ENCODE results near the gene MSH2.
"Not testable (repeated sequence)": the region's sequence is repeated elsewhere in the genome, so short reads cannot be mapped to it uniquely, and the experiment has no call there.

MSH2 gene

DNA sequence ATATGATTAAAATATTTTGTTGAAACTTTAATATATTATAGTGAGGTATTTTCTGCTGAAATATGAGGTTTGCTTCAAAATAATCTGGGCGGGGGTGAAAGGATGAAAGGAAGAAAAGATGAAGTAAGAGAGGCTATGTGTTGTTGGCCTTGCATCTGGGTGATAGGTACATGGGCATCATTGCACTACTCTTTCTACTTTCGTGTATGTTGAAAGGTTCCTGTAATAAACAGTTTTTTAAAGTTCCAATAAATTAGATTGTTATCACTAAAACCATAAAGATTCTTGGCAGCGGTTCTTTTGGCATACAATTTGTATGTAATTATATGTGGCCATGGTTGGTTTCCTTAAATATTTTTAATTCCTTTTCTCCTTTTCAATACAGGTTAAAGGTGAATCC is 23.6 kb upstream of the MSH2 start:
- H3K4me1 ChIP-seq (ENCODE audit: control insufficient read depth, insufficient read depth, low read length) = no peaks in the 10 kb centered on the region
- H3K27me3 ChIP-seq (ENCODE audit: control insufficient read depth in 1 of 2, insufficient read depth in 2 of 2, low read length in 2 of 2) = peaks cover 0 to 2% of the 10 kb centered on the region in 2 donors
- no peaks in the 10 kb centered on the region for H3K36me3 ChIP-seq (ENCODE audit: control insufficient read depth in 2 of 2, insufficient read depth in 2 of 2, low read length in 2 of 2)
- H3K27ac ChIP-seq (ENCODE audit: low read length) = no peak overlapping the region
- no peaks in the 10 kb centered on the region for H3K9me3 ChIP-seq (ENCODE audit: control insufficient read depth in 2 of 2, low read length in 2 of 2)
- H3K9ac ChIP-seq (ENCODE audit: low read length in 2 of 2) = no peak overlapping the region
- H3K4me3 ChIP-seq (ENCODE audit: low read length in 2 of 2) = no peak overlapping the region

DNA sequence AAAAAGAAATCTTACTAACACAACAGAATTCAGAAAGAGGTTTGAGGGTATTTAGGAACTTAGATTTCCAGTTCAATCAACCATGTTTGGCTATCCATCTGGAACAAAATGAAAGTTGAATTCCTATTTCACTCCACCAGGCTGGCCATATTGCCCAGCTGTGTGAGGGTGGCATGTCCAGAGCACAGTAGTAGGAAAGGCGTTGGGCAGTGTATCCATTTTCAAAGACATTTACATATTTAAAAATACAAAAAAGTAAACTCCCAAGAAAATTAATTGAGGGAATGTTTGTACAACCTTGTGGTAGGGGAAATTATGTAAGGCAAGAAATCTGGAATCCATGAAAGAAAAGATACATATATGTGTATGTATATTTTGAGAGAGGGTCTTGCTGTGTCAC is 21.5 kb upstream of the MSH2 start:
- Histone ChIP-seq H3K4me3 (ENCODE audit: low read length in 2 of 2) (no peak overlapping the region), H3K27me3 (ENCODE audit: control insufficient read depth in 1 of 2, insufficient read depth in 2 of 2, low read length in 2 of 2) (peaks cover 0 to 2% of the 10 kb centered on the region in 2 donors), H3K4me1 (ENCODE audit: control insufficient read depth, insufficient read depth, low read length) (no peaks in the 10 kb centered on the region), H3K9ac (ENCODE audit: low read length in 2 of 2) (no peak overlapping the region), H3K9me3 (ENCODE audit: control insufficient read depth in 2 of 2, low read length in 2 of 2) (no peaks in the 10 kb centered on the region), H3K36me3 (ENCODE audit: control insufficient read depth in 2 of 2, insufficient read depth in 2 of 2, low read length in 2 of 2) (no peaks in the 10 kb centered on the region), H3K27ac (ENCODE audit: low read length) (no peak overlapping the region)

DNA sequence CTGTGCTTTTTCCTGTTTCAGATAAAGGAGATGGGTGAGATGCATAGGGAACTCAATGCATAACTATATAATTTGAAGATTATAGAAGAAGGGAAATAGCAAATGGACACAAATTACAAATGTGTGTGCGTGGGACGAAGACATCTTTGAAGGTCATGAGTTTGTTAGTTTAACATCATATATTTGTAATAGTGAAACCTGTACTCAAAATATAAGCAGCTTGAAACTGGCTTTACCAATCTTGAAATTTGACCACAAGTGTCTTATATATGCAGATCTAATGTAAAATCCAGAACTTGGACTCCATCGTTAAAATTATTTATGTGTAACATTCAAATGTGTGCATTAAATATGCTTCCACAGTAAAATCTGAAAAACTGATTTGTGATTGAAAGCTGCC is 16.4 kb upstream of the MSH2 start:
- H3K4me1 ChIP-seq (ENCODE audit: control insufficient read depth, insufficient read depth, low read length) = no peaks in the 10 kb centered on the region
- no peaks in the 10 kb centered on the region for H3K36me3 ChIP-seq (ENCODE audit: control insufficient read depth in 2 of 2, insufficient read depth in 2 of 2, low read length in 2 of 2)
- no peaks in the 10 kb centered on the region for H3K27me3 ChIP-seq (ENCODE audit: control insufficient read depth in 1 of 2, insufficient read depth in 2 of 2, low read length in 2 of 2)
- H3K9ac ChIP-seq (ENCODE audit: low read length in 2 of 2) = no peak overlapping the region
- no peak overlapping the region for H3K27ac ChIP-seq (ENCODE audit: low read length)
- no peaks in the 10 kb centered on the region for H3K9me3 ChIP-seq (ENCODE audit: control insufficient read depth in 2 of 2, low read length in 2 of 2)
- no peak overlapping the region for H3K4me3 ChIP-seq (ENCODE audit: low read length in 2 of 2)

DNA sequence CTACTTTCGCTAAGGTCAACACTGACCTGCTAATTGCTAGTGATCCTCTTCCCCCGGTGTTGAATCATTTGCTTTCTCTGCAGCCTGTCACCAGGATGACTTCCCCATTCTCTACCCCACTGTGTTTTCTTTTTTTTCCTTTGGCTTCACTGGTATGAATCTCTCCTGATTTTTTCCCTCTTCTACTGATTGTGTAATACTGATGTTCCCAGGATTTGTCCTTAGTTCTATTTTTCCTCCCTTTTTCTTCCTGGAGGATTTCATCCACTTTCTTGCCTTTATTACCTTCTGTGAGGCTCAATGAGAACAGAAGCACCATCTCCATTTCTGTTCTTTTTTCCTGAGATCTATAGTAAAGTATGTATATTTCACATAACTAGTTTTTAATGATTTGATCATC is 14.1 kb upstream of the MSH2 start:
- Histone ChIP-seq H3K4me1 (ENCODE audit: control insufficient read depth, insufficient read depth, low read length) (no peaks in the 10 kb centered on the region), H3K4me3 (ENCODE audit: low read length in 2 of 2) (no peak overlapping the region), H3K27me3 (ENCODE audit: control insufficient read depth in 1 of 2, insufficient read depth in 2 of 2, low read length in 2 of 2) (no peaks in the 10 kb centered on the region), H3K27ac (ENCODE audit: low read length) (no peak overlapping the region), H3K9ac (ENCODE audit: low read length in 2 of 2) (no peak overlapping the region), H3K9me3 (ENCODE audit: control insufficient read depth in 2 of 2, low read length in 2 of 2) (no peaks in the 10 kb centered on the region), H3K36me3 (ENCODE audit: control insufficient read depth in 2 of 2, insufficient read depth in 2 of 2, low read length in 2 of 2) (no peaks in the 10 kb centered on the region)

DNA sequence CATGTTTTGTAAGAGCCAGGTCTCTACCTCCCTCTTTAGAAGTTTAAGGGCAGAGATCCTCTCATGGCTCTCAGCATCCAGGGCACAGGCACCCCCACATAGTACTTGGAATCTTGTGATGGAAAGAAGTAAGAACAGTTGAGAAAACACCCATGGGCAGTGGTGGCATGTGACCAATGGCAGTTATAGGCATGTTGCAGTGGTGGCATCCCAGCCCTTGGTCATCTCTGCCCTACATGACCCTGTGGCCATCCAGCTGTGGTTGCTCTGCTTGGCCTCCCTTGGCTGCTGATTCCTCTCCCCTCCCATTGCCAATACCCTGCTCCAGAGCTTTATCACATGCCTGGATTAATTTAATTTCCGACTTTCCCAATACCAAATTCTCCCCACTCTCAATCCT is 13.3 kb upstream of the MSH2 start:
- no peaks in the 10 kb centered on the region for H3K36me3 ChIP-seq (ENCODE audit: control insufficient read depth in 2 of 2, insufficient read depth in 2 of 2, low read length in 2 of 2)
- no peaks in the 10 kb centered on the region for H3K9me3 ChIP-seq (ENCODE audit: control insufficient read depth in 2 of 2, low read length in 2 of 2)
- no peaks in the 10 kb centered on the region for H3K27me3 ChIP-seq (ENCODE audit: control insufficient read depth in 1 of 2, insufficient read depth in 2 of 2, low read length in 2 of 2)
- H3K27ac ChIP-seq (ENCODE audit: low read length) = no peak overlapping the region
- H3K9ac ChIP-seq (ENCODE audit: low read length in 2 of 2) = no peak overlapping the region
- H3K4me3 ChIP-seq (ENCODE audit: low read length in 2 of 2) = no peak overlapping the region
- H3K4me1 ChIP-seq (ENCODE audit: control insufficient read depth, insufficient read depth, low read length) = no peaks in the 10 kb centered on the region

DNA sequence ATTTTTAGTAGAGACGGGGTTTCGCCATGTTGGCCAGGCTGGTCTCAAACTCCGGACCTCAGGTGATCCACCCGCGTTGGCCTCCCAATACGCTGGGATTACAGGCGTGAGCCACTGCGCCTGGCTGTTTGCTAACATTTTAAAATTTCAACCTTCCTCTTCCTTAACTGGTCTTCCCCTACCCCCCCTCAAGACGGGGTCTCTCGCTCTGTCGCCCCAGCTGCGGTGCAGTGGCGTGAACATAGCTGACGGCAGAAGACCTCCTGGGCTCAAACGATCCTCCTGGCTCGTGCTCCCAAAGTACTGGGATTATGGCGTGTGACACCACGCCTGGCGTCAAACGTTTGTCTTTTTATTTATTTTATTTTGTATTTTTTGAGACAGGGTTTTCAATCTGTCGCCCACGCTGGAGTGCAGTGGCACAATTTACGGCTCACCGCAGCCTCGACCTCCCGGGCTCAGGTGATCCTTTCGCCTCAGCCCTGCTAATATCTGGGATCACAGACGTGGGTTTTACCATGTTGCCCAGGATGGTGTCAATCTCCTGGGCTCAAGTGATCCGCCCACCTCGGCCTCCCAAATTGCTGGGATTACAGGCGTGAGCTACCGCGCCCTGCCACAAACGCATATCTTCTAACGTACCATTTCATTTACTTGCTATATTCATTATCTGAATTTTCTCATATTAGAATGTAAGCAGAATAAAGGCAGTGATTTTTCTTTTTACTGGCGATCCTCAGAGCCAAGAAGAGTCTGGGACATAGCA is 984 bp upstream of the MSH2 start:
- H3K9ac ChIP-seq (ENCODE audit: low read length in 2 of 2) = peak overlapping the region; percentile 34 to 64
- H3K4me1 ChIP-seq (ENCODE audit: control insufficient read depth, insufficient read depth, low read length) = peaks cover 13% of the 10 kb centered on the region
- H3K27me3 ChIP-seq (ENCODE audit: control insufficient read depth in 1 of 2, insufficient read depth in 2 of 2, low read length in 2 of 2) = no peaks in the 10 kb centered on the region
- H3K4me3 ChIP-seq (ENCODE audit: low read length in 2 of 2) = peak overlapping the region; percentile 75 to 95
- no peaks in the 10 kb centered on the region for H3K9me3 ChIP-seq (ENCODE audit: control insufficient read depth in 2 of 2, low read length in 2 of 2)
- no peaks in the 10 kb centered on the region for H3K36me3 ChIP-seq (ENCODE audit: control insufficient read depth in 2 of 2, insufficient read depth in 2 of 2, low read length in 2 of 2)
- no peak overlapping the region for H3K27ac ChIP-seq (ENCODE audit: low read length)

DNA sequence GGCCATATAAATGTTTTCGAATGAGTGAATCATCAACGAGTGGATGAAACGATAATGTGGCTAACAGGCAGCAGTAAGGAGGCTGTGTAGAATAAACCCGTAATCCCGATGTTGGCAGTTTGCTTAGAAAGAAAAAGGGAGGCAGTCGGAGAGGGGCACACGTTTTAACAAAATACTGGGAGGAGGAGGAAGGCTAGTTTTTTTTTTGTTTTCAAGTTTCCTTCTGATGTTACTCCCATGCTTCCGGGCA is 476 bp upstream of the MSH2 start:
- H3K9me3 ChIP-seq (ENCODE audit: control insufficient read depth in 2 of 2, low read length in 2 of 2) = no peaks in the 10 kb centered on the region
- no peaks in the 10 kb centered on the region for H3K36me3 ChIP-seq (ENCODE audit: control insufficient read depth in 2 of 2, insufficient read depth in 2 of 2, low read length in 2 of 2)
- peaks cover 13% of the 10 kb centered on the region for H3K4me1 ChIP-seq (ENCODE audit: control insufficient read depth, insufficient read depth, low read length)
- H3K27me3 ChIP-seq (ENCODE audit: control insufficient read depth in 1 of 2, insufficient read depth in 2 of 2, low read length in 2 of 2) = no peaks in the 10 kb centered on the region
- H3K4me3 ChIP-seq (ENCODE audit: low read length in 2 of 2) = peak overlapping the region; percentile 75 to 95
- H3K27ac ChIP-seq (ENCODE audit: low read length) = peak overlapping the region; percentile 18
- H3K9ac ChIP-seq (ENCODE audit: low read length in 2 of 2) = peak overlapping the region; percentile 34 to 64

DNA sequence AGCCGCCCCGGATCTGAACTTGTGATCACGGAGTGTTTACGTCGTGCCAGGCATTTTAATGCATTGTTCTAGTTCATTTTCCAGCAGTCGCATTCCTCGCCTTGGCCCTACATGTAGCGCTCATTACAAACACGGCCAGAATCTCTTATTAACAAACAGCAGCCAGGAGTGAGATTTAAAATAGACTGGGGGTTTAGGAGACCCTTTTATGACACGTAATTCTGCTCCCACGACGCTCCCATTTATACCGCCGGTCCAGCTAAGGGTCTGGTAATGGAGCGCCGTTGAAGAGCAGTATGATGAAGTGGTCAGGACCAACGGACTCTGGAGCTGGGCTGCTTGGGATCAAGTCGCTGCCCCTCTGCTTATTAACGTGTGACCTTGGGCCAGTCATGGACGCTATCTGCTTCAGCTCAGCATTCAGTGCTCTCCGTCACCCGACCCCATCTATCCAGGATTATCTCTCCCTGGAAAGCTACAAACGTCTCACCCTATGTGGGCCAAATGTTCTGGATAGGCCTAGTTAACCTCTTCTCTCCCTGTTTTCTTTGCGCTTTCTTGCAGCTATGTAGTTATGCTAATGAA is 745 bp downstream of the MSH2 start:
- Histone ChIP-seq H3K9ac (ENCODE audit: low read length in 2 of 2) (peak overlapping the region; percentile 57 to 62), H3K9me3 (ENCODE audit: control insufficient read depth in 2 of 2, low read length in 2 of 2) (no peaks in the 10 kb centered on the region), H3K36me3 (ENCODE audit: control insufficient read depth in 2 of 2, insufficient read depth in 2 of 2, low read length in 2 of 2) (no peaks in the 10 kb centered on the region), H3K27ac (ENCODE audit: low read length) (no peak overlapping the region), H3K4me1 (ENCODE audit: control insufficient read depth, insufficient read depth, low read length) (peaks cover 13% of the 10 kb centered on the region), H3K4me3 (ENCODE audit: low read length in 2 of 2) (peak overlapping the region; percentile 75 to 95), H3K27me3 (ENCODE audit: control insufficient read depth in 1 of 2, insufficient read depth in 2 of 2, low read length in 2 of 2) (no peaks in the 10 kb centered on the region)

DNA sequence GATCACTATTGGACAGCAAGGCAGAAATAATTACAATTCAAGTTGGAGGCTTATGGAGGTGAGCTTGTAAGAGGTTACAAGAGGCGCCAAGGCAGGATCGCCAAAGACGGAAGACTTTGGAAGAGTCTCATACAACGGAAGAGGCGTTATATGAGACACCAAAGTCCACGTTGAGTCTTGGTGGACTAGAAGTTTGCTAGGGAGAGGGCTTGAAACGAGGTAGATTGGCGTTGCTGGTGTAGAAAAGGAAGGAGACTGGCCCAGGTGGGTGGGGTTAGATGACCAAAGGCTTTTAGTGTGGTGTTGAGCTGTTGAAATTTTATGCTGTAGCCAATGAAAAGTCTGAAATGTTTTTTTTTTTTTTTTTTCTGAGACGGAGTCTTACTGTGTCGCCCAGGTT is 1.4 kb downstream of the MSH2 start:
- peak overlapping the region; percentile 75 to 95 for H3K4me3 ChIP-seq (ENCODE audit: low read length in 2 of 2)
- H3K36me3 ChIP-seq (ENCODE audit: control insufficient read depth in 2 of 2, insufficient read depth in 2 of 2, low read length in 2 of 2) = no peaks in the 10 kb centered on the region
- no peaks in the 10 kb centered on the region for H3K27me3 ChIP-seq (ENCODE audit: control insufficient read depth in 1 of 2, insufficient read depth in 2 of 2, low read length in 2 of 2)
- peaks cover 13% of the 10 kb centered on the region for H3K4me1 ChIP-seq (ENCODE audit: control insufficient read depth, insufficient read depth, low read length)
- H3K9me3 ChIP-seq (ENCODE audit: control insufficient read depth in 2 of 2, low read length in 2 of 2) = no peaks in the 10 kb centered on the region
- no peak overlapping the region for H3K27ac ChIP-seq (ENCODE audit: low read length)
- no peak overlapping the region for H3K9ac ChIP-seq (ENCODE audit: low read length in 2 of 2)

DNA sequence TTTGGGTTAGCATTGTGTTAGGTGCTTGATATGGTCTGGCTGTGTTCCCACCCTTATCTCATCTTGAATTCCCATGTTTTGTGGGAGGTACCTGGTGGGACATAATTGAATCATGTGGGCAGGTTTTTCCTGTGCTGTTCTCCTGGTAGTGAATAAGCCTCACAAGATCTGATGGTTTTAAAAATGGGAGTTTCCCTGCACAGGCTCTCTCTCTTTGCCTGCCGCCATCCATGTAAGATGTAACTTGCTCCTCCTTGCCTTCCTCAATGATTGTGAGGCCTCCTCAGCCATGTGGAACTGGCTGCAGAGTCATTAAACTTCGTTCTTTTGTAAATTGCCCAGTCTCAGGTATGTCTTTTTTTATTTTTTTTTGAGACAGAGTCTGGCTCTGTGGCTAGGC is 2.8 kb downstream of the MSH2 start:
- Histone ChIP-seq H3K36me3 (ENCODE audit: control insufficient read depth in 2 of 2, insufficient read depth in 2 of 2, low read length in 2 of 2) (no peaks in the 10 kb centered on the region), H3K4me1 (ENCODE audit: control insufficient read depth, insufficient read depth, low read length) (peaks cover 13% of the 10 kb centered on the region), H3K9ac (ENCODE audit: low read length in 2 of 2) (no peak overlapping the region), H3K27me3 (ENCODE audit: control insufficient read depth in 1 of 2, insufficient read depth in 2 of 2, low read length in 2 of 2) (no peaks in the 10 kb centered on the region), H3K27ac (ENCODE audit: low read length) (no peak overlapping the region), H3K9me3 (ENCODE audit: control insufficient read depth in 2 of 2, low read length in 2 of 2) (no peaks in the 10 kb centered on the region), H3K4me3 (ENCODE audit: low read length in 2 of 2) (no peak overlapping the region)

DNA sequence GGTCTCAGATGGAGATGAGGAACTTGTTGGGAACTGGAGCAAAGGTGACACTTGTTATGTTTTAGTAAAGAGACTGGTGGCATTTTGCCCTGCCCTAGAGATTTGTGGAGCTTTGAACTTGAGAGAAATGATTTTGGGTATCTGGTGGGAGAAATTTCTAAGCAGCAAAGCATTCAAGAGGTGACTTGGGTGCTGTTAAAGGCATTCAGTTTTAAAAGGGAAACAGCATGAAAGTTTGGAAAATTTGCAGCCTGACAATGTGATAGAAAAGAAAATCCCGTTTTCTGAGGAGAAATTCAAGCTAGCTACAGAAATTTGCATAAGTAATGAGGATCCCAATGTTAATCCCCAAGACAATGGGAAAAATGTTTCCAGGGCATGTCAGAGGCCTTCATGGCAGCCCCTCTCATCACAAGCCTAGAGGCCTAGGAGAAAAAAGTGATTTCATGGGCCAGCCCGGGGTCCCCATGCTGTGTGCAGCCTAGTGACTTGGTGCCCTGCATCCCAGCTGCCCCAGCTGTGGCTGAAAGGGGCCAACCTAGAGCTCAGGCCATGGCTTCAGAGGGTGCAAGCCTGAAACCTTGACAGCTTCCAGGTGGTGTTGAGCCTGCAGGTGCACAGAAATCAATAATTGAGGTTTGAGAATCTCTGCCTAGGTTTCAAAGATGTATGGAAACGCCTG is 3.8 kb downstream of the MSH2 start:
- H3K4me3 ChIP-seq (ENCODE audit: low read length in 2 of 2); H3K9ac ChIP-seq (ENCODE audit: low read length in 2 of 2); H3K27me3 ChIP-seq (ENCODE audit: control insufficient read depth in 1 of 2, insufficient read depth in 2 of 2, low read length in 2 of 2); H3K9me3 ChIP-seq (ENCODE audit: control insufficient read depth in 2 of 2, low read length in 2 of 2); H3K27ac ChIP-seq (ENCODE audit: low read length); H3K36me3 ChIP-seq (ENCODE audit: control insufficient read depth in 2 of 2, insufficient read depth in 2 of 2, low read length in 2 of 2): not testable (repeated sequence)
- H3K4me1 ChIP-seq (ENCODE audit: control insufficient read depth, insufficient read depth, low read length) = peaks cover 13% of the 10 kb centered on the region

All from stomach smooth muscle (tissue), 2 donors.